Stimulated activated CD8-positive, alpha-beta memory T cell treated with anti-CD3 and anti-CD28 coated beads, Interleukin-12 subunit alpha, Interleukin-12 subunit beta, amount 100 ng/mL, for 24 hours (primary cell): Measurements from ENCODE around the gene TGIF1.
"Not testable (repeated sequence)": the region's sequence is repeated elsewhere in the genome, so short reads cannot be mapped to it uniquely, and the experiment has no call there.

Source experiments
- DNase-seq: peaks from one replicate; pipeline ENCODE4 v3.0.0-alpha.2; 2020; ENCODE audit errors: extremely low read depth

TGIF1 gene

GRCh38 chr18:3455907-3456685, 6.1 kb downstream of the TGIF1 start:
- DNase-seq, result no peak

GRCh38 chr18:3456686-3457069, 6.7 kb downstream of the TGIF1 start:
- DNase-seq, result no peak

- no peak for DNase-seq
These were observed 7.3 kb downstream of the TGIF1 start for GRCh38 chr18:3457261-3457724.

GRCh38 chr18:3458378-3458777, 8.4 kb downstream of the TGIF1 start:
- no peak for DNase-seq

GRCh38 chr18:3458952-3459853, 9.2 kb downstream of the TGIF1 start:
- DNase-seq, result no peak

- DNase-seq, result no peak
These were observed 10.9 kb downstream of the TGIF1 start for GRCh38 chr18:3460823-3461398.

GRCh38 chr18:3461704-3462103, 11.7 kb downstream of the TGIF1 start:
- DNase-seq, result no peak

- DNase-seq, result no peak
These were observed 13.1 kb downstream of the TGIF1 start for GRCh38 chr18:3463051-3463450.

- DNase-seq, result no peak
These were observed 16.1 kb downstream of the TGIF1 start for GRCh38 chr18:3466045-3466444.

- DNase-seq, result no peak
These were observed 16.9 kb downstream of the TGIF1 start for GRCh38 chr18:3466872-3467271.

GRCh38 chr18:3468066-3468705, 18.2 kb downstream of the TGIF1 start:
- DNase-seq, result no peak

- no peak for DNase-seq
These were observed 18.9 kb downstream of the TGIF1 start for GRCh38 chr18:3468833-3469232.

GRCh38 chr18:3471141-3471648, 21.2 kb downstream of the TGIF1 start:
- no peak for DNase-seq

GRCh38 chr18:3472121-3472520, 22.1 kb downstream of the TGIF1 start:
- DNase-seq, result not testable (repeated sequence)

- DNase-seq, result no peak
These were observed 22.9 kb downstream of the TGIF1 start for GRCh38 chr18:3472681-3473544.

GRCh38 chr18:3478262-3478978, 28.4 kb downstream of the TGIF1 start:
- DNase-seq, result no peak

GRCh38 chr18:3479978-3480509, 30.1 kb downstream of the TGIF1 start:
- DNase-seq, result no peak

GRCh38 chr18:3480827-3481573, 31.0 kb downstream of the TGIF1 start:
- DNase-seq, result no peak

GRCh38 chr18:3481696-3482210, 31.8 kb downstream of the TGIF1 start:
- DNase-seq, result no peak
